HG02981 (cell line): ENCODE measurements around the gene SARM1.
A peak's percentile ranks its signal among the peaks of the same experiment; 100 is the strongest.

ENCODE experiments used
- ATAC-seq: cut with Tn5 transposase; IDR thresholded peaks from one replicate; pipeline ENCODE4 v1.9.1; 2021; ENCODE audit warnings: mild to moderate bottlenecking, moderate library complexity; ENCODE audit not compliant: unreplicated experiment

Gene SARM1

DNA sequence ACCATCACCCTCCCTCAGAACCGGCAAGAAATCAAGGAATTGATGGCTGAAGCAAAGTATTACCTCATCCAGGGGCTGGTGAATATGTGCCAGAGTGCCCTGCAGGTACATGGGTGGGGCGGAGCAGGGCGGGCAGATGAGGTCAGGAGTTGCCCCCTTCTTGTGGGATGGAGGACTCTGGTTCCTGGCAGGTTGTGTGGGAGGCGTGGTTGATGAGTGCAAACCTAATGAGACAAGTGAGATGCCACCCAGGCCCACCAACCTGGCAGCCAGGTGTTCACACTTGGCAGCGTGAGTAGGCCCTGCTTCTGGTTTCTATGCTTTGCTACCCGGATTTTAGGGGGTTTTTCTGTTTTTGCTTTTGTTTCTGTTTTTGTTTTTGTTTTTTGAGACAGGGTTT, 31.1 kb upstream of the SARM1 start:
- no peak for ATAC-seq

DNA sequence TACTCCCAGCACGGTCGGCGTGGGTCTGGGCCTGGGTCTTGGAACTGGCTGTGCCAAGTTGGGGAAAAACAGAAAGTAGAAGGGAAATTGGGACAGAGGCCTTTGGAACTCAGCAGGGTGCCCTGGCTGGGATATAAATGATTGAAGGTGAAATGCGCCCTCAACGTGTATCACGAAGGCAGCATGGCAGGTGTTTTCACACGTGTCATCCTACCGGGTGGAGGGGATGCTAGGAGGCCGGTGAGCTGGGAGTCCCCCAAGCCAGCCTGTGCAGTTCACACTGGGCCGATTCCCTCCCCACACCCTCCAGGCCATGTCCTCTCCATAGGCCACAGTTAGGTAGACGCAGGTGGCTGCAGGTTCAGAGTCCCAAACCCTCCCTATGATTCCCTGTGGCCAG, 30.0 kb upstream of the SARM1 start:
- ATAC-seq, result no peak

- ATAC-seq, result no peak
Measured at GRCh38 chr17:28342313-28342712, 29.2 kb upstream of the SARM1 start.

- no peak for ATAC-seq
Measured at GRCh38 chr17:28343491-28343932, 28.0 kb upstream of the SARM1 start.

DNA sequence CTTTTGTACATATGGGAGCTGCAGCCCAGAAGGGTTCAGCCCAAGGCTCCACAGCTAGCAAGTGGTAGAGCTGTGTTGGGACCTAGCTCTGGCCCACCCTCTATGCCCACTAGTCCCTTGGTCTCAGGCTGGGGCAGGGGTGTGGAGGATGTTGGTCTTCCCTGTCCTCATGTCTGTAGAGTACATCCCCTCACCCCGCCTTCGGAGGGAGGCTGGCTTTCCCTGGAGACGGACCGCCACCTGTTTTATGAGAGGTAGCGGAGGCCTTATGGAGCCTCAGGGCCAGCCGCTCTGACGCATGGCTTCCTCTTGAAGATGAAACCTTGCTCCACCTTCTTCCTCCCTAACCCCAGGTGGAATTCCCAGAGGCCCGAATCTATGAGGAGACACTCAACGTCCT, 27.5 kb upstream of the SARM1 start:
- no peak for ATAC-seq

- ATAC-seq, result no peak
Measured at GRCh38 chr17:28344435-28344901, 27.0 kb upstream of the SARM1 start.

GRCh38 chr17:28345419-28346198, 25.9 kb upstream of the SARM1 start:
- ATAC-seq, result no peak

- no peak for ATAC-seq
Measured at GRCh38 chr17:28346199-28346580, 25.3 kb upstream of the SARM1 start.

GRCh38 chr17:28346746-28347246, 24.7 kb upstream of the SARM1 start:
- ATAC-seq, result no peak

GRCh38 chr17:28347261-28347891, 24.1 kb upstream of the SARM1 start:
- ATAC-seq, result no peak

GRCh38 chr17:28348979-28349378, 22.5 kb upstream of the SARM1 start:
- ATAC-seq, result no peak

DNA sequence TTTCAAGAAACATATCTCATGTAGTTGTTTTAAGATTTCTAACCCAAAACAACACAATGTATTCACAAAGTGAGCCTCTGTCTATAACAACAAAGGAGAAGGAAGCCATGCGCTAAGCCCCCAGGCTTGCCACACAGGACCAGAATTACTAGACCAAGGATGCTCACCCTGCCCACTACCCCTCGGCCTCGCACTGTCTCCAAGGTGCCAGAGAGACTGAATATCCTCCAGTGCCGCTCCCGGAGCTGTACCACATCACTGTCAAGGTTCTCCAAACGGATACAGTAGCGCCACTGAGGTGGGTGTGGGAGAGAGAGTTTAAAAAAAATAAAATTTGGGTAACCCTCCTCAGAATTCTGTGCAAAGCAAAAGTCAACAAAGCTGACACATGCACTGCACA, 21.2 kb upstream of the SARM1 start:
- ATAC-seq, result no peak

DNA sequence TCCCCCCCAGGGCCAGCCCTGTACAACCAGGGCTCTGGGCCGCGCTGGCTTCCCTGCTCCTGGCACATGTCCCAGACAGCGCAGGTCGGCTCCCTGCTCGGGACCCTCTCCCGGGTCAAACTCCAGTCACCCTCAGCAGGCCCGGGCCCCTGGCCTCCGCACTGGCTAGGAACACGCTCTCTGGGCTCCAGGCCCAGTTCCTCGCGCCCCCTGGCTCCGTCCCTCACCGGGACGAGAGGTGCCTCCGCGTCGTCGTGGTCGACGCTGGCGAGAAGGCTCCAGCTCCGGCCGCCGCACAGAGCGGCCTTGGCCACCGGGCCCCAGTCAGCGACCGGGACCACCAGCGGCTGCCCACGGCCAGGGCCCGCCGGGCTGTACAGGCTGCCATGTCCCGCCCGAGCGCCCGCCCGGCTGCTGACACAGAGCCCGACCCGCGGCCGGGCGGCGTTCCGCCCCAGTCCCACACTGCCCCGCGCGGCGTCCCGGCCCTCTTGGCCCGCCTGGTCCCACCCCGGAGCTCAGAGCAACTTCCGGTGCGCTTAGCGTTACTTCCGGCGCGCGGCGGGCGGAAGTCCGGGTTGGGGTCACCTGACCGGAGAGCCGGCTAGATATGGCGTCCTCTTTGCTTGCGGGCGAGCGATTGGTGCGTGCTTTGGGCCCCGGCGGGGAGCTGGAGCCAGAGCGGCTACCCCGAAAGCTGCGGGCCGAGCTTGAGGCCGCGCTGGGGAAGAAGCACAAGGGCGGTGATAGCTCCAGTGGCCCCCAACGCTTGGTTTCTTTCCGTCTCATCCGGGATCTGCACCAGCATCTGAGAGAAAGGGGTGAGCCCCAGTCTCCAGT, 14.2 kb upstream of the SARM1 start, which contains the start of gene POLDIP2:
Gene POLDIP2 (minus strand): TSS at position 467 of the 840 bp plus-strand sequence. CDS start 79 bp downstream, at position 388.
- peak; percentile 98 for ATAC-seq

GRCh38 chr17:28357901-28358197, 13.6 kb upstream of the SARM1 start:
- no peak for ATAC-seq

DNA sequence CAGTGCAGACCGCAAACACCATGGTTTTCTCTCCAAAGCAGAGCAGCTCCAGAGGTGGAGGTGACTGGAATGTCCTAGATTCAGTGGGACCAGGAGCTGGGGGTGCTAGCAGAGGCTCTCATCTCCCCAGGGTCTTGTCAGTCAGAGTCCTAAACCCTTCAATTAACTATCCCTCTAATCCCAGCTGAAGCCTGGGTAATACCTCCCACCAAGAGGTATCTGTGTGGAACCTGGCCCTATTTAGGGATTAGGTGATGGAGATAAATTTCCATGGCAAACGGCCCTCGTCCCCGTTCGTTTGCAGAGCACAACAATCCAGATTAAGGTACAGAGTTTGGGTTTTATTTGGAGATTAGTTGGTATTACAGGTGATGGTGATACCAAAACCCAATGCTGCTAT, 8.3 kb upstream of the SARM1 start:
- no peak for ATAC-seq

DNA sequence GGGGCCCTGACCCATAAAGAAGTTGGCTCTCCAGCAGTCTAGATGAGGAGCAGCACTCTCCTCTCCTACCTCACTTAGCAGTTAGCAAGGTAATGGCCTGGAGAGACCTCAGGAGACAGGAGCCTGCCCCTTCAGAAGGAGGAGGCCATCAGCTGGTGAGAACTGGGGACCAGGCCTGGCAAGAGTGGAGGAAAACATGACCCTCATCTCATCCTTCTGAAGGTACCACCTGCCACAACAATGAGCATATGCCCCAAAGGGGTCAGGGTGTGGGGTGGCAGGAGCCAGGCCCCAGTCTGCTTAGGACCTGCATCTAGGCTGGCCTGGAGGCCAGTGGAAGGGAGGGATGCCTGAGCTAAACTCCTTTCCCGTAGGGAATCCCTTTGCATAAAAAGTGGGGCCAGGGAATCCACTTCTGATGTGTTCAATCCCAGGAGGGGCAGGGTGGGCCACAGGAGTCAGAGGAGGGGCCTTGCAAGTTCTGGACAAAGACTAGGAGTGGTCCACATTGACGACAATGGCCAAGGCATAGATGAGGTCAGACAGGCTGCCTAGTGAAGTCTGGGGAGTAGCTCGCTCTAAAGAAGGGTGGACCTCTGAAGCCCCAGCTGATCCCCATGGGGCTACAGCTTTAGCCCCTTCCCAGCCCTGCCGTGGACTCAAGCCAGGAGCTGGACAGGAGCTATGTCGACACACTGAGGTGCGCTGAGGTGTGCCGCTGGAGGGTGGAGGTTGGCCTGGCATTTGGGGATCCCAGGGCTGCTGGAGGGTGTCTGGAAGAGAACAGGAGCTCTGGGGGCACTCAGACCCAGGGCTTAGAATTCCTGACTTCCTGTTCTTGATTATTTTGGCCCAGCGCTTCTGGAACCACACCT, 7.5 kb upstream of the SARM1 start:
- no peak for ATAC-seq

- ATAC-seq, result no peak
Measured at GRCh38 chr17:28364665-28365363, 6.7 kb upstream of the SARM1 start, which contains the start of gene SEBOX. Gene SEBOX, minus strand, starts transcription at chr17:28365199. Its CDS starts 48 bp downstream, at chr17:28365151.

- no peak for ATAC-seq
Measured at GRCh38 chr17:28365487-28365886, 6.0 kb upstream of the SARM1 start.

GRCh38 chr17:28366605-28367004, 4.9 kb upstream of the SARM1 start:
- no peak for ATAC-seq
